Raji (cell line): Measurements from ENCODE around the gene H1-8.

Source experiments
- POLR2A ChIP-seq: IDR thresholded peaks from 2 replicates; pipeline ENCODE4 v1.6.1; 2011; ENCODE audit warnings: low read depth, low read length, control low read depth; ENCODE audit not compliant: insufficient read depth

The H1-8 gene

GRCh38 chr3:129560911-129561594 lies 18.1 kb downstream of the H1-8 start:
- no peak for TF ChIP-seq POLR2A

GRCh38 chr3:129561619-129562248 lies 18.8 kb downstream of the H1-8 start:
- TF ChIP-seq POLR2A: no peak

DNA sequence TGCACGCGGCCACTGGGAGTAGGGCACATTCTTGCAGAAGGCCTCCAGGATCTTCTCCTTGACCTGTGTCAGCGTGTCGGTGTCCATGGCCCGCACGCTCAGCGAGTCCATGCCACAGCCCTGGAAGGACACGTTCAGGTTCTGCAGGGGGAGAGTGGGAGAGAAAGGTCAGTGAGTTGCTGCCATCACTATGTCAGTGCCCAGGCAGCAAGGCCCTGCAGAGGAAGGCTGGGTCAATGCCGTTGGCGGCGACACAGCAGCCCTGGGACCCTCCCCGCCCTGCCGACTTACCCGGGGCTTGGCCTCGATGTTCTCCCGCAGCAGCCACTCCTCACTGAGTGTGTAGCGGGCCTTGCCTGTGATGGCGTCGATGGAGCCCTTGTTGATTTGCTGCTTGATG lies 19.8 kb downstream of the H1-8 start:
- TF ChIP-seq POLR2A: no peak

GRCh38 chr3:129563332-129563731 lies 20.4 kb downstream of the H1-8 start:
- TF ChIP-seq POLR2A: no peak

- TF ChIP-seq POLR2A: no peak
Observed at GRCh38 chr3:129563850-129564535, 21.0 kb downstream of the H1-8 start.

GRCh38 chr3:129564981-129565644 lies 22.1 kb downstream of the H1-8 start:
- TF ChIP-seq POLR2A: no peak

DNA sequence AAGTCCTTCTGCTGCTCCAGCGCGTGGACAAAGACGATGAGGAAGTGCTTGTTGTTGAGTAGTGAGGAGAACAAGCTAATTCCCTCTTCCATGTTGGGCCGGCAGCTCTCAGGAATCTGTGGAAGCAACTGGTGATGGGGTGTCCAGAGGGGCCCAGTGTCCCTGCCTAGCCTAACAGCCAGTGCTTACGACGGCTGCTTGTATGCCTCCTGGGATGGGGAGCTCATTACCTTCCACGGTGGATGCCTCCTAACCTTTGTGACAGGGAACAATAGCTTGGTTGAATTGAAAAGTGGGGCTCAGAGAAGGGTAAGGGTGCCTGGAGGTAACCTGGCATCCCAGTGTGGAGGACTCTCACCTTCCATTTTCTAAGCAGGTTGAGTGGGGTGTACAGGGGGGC lies 22.9 kb downstream of the H1-8 start:
- no peak for TF ChIP-seq POLR2A

- no peak for TF ChIP-seq POLR2A
Observed at GRCh38 chr3:129567176-129567705, 24.3 kb downstream of the H1-8 start.

DNA sequence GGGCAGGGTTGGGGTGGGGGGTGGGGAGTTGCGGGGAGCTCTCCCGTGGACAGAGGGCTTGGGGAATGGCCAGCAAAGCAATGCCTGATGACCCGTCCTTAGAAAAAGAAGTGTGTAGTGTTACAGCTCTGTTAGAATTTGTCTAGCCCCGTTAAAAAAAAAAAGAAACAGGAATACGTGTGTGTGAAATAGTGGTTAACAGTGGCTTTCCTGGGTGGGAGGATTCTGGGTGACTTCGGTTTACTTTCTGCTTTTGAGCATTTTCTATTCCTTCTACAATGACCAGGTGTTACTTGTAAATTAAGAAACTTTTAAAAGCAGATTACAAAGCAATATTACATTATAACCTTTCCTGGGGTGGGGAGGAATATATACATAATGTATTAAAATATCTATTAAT lies 25.0 kb downstream of the H1-8 start:
- TF ChIP-seq POLR2A: no peak

- no peak for TF ChIP-seq POLR2A
Observed at GRCh38 chr3:129569856-129570255, 26.9 kb downstream of the H1-8 start.

- TF ChIP-seq POLR2A: no peak
Observed at GRCh38 chr3:129571605-129572547, 28.9 kb downstream of the H1-8 start.

GRCh38 chr3:129572603-129573002 lies 29.6 kb downstream of the H1-8 start:
- no peak for TF ChIP-seq POLR2A

- TF ChIP-seq POLR2A: no peak
Observed at GRCh38 chr3:129573493-129573892, 30.5 kb downstream of the H1-8 start.

- no peak for TF ChIP-seq POLR2A
Observed at GRCh38 chr3:129574206-129574605, 31.2 kb downstream of the H1-8 start.
